ENCODE measurements around the gene FHIT. TPM values are rescaled to one million over a fixed set of nuclear protein-coding genes. Genes with fewer than 3 reads are reported as not detected.

The FHIT gene
- total RNA-seq, 1 donor from 2014 or later: 23.8 TPM

- Mint-ChIP-seq H3K4me3 (no peak overlapping the region), H3K9me3 (peaks cover 18% of the 10 kb centered on the region), H3K27ac (no peak overlapping the region), H3K4me1 (peaks cover 2% of the 10 kb centered on the region), H3K27me3 (no peaks in the 10 kb centered on the region), H3K36me3 (ENCODE audit: low read depth) (no peaks in the 10 kb centered on the region)
- DNase-seq: no peak
- intact Hi-C loops (cut with micrococcal nuclease): no loop called here
Measured at GRCh38 chr3:60669636-60670035, 581.6 kb downstream of the FHIT start.

DNA sequence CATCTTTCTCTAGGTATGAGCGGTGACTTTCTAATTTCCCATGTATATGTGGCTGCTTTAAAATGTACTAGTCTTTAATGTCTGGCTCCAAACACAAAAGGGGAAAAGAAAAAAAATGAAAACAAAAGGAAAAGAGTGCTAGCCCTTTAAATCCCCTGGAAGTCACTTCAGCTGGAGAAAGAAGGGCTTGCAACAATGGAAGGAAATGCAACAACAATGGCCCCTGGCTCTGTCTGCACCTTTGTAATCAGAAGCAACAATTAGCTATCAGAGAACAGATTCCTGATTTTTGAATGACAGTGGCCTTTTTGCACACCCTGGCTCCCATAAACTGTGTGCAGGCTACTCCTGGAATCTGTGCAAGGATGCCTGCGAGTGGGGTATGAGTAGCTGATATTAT, 591.2 kb downstream of the FHIT start:
- Mint-ChIP-seq H3K4me3 (no peak overlapping the region), H3K27me3 (no peaks in the 10 kb centered on the region), H3K4me1 (no peaks in the 10 kb centered on the region), H3K27ac (no peak overlapping the region), H3K9me3 (peaks cover 4% of the 10 kb centered on the region), H3K36me3 (ENCODE audit: low read depth) (no peaks in the 10 kb centered on the region)
- DNase-seq: no peak
- intact Hi-C loops (cut with micrococcal nuclease): no loop called here

GRCh38 chr3:60659098-60659497, 592.2 kb downstream of the FHIT start:
- H3K4me3 Mint-ChIP-seq: no peak overlapping the region
- H3K27ac Mint-ChIP-seq: no peak overlapping the region
- no peaks in the 10 kb centered on the region for H3K4me1 Mint-ChIP-seq
- no peaks in the 10 kb centered on the region for H3K27me3 Mint-ChIP-seq
- H3K9me3 Mint-ChIP-seq: peaks cover 4% of the 10 kb centered on the region
- no peaks in the 10 kb centered on the region for H3K36me3 Mint-ChIP-seq (ENCODE audit: low read depth)
- no peak for DNase-seq
- intact Hi-C loops (cut with micrococcal nuclease): no loop called here

- intact Hi-C loops (cut with micrococcal nuclease): no loop called here
- H3K27ac Mint-ChIP-seq: no peak overlapping the region
Measured at GRCh38 chr3:60657972-60658371, 593.3 kb downstream of the FHIT start.

GRCh38 chr3:60652829-60653228, 598.4 kb downstream of the FHIT start:
- DNase-seq: no peak
- Mint-ChIP-seq H3K27me3 (no peaks in the 10 kb centered on the region), H3K27ac (no peak overlapping the region), H3K9me3 (no peaks in the 10 kb centered on the region), H3K36me3 (ENCODE audit: low read depth) (no peaks in the 10 kb centered on the region), H3K4me3 (no peak overlapping the region), H3K4me1 (peaks cover 2% of the 10 kb centered on the region)
- intact Hi-C loops (cut with micrococcal nuclease): no loop called here

More at GRCh38 chr3:60657972-60658371, 593.3 kb downstream of the FHIT start:
- no peak for DNase-seq
- Mint-ChIP-seq H3K4me1 (no peaks in the 10 kb centered on the region), H3K36me3 (ENCODE audit: low read depth) (no peaks in the 10 kb centered on the region), H3K4me3 (no peak overlapping the region), H3K9me3 (peaks cover 4% of the 10 kb centered on the region), H3K27me3 (no peaks in the 10 kb centered on the region)

GRCh38 chr3:60651799-60652198, 599.5 kb downstream of the FHIT start:
- intact Hi-C loops (cut with micrococcal nuclease): no loop called here
- DNase-seq: no peak
- Mint-ChIP-seq H3K4me1 (peaks cover 2% of the 10 kb centered on the region), H3K4me3 (no peak overlapping the region), H3K27ac (no peak overlapping the region), H3K9me3 (no peaks in the 10 kb centered on the region), H3K27me3 (no peaks in the 10 kb centered on the region), H3K36me3 (ENCODE audit: low read depth) (no peaks in the 10 kb centered on the region)

DNA sequence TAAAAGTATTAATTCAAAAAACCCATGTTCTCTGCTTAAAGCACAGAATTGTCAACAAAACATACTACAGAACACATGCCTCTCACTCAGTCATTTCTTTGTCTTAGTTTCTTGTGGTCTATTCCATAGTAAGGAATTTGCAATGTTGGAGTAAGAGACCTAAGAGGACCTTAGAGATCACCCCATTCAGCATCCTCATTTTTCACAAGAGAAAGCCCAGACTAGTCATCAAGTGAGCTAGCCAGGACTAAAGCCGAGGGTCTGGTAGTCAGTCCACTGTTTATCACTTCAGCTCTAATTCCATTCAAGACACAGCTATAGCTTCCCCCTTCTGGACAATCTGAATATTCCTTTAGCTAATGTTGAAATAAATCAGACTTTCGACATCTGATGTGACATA, 601.1 kb downstream of the FHIT start:
- no peaks in the 10 kb centered on the region for H3K9me3 Mint-ChIP-seq
- no peaks in the 10 kb centered on the region for H3K36me3 Mint-ChIP-seq (ENCODE audit: low read depth)
- no peak for DNase-seq
- intact Hi-C loops (cut with micrococcal nuclease): no loop called here
- peaks cover 2% of the 10 kb centered on the region for H3K4me1 Mint-ChIP-seq
- no peak overlapping the region for H3K27ac Mint-ChIP-seq
- H3K27me3 Mint-ChIP-seq: no peaks in the 10 kb centered on the region
- no peak overlapping the region for H3K4me3 Mint-ChIP-seq

- DNase-seq: no peak
- no peak overlapping the region for H3K27ac Mint-ChIP-seq
- H3K4me3 Mint-ChIP-seq: no peak overlapping the region
- no peaks in the 10 kb centered on the region for H3K27me3 Mint-ChIP-seq
- no peaks in the 10 kb centered on the region for H3K36me3 Mint-ChIP-seq (ENCODE audit: low read depth)
- H3K4me1 Mint-ChIP-seq: no peaks in the 10 kb centered on the region
- H3K9me3 Mint-ChIP-seq: no peaks in the 10 kb centered on the region
- intact Hi-C loops (cut with micrococcal nuclease): no loop called here
Measured at GRCh38 chr3:60645801-60646200, 605.5 kb downstream of the FHIT start.

- DNase-seq: no peak
- no peaks in the 10 kb centered on the region for H3K36me3 Mint-ChIP-seq (ENCODE audit: low read depth)
- no peaks in the 10 kb centered on the region for H3K9me3 Mint-ChIP-seq
- intact Hi-C loops (cut with micrococcal nuclease): no loop called here
- no peak overlapping the region for H3K27ac Mint-ChIP-seq
- H3K27me3 Mint-ChIP-seq: no peaks in the 10 kb centered on the region
- no peaks in the 10 kb centered on the region for H3K4me1 Mint-ChIP-seq
- H3K4me3 Mint-ChIP-seq: no peak overlapping the region
Measured at GRCh38 chr3:60643831-60644230, 607.4 kb downstream of the FHIT start.

DNA sequence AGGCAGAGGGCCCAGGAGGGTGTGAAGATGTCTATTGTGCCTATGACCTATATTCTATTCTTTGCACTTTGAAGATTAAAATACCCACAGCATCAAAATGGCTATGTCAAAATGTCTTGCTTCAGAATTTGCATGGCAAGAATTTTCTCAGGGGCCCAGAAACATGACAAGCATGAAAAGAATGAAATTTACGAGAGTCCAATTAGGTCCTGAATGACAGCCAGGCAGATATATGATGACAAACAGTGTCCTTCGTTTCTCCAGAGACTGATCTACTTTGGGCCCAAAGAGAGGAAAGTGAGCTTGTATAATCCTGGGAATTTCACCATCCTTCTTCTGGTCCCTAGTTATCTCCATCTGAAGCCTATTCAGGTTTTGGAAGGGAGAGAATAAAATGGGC, 609.9 kb downstream of the FHIT start:
- intact Hi-C loops (cut with micrococcal nuclease): no loop called here
- H3K27me3 Mint-ChIP-seq: no peaks in the 10 kb centered on the region
- H3K36me3 Mint-ChIP-seq (ENCODE audit: low read depth): no peaks in the 10 kb centered on the region
- H3K4me3 Mint-ChIP-seq: no peak overlapping the region
- H3K9me3 Mint-ChIP-seq: no peaks in the 10 kb centered on the region
- no peak overlapping the region for H3K27ac Mint-ChIP-seq
- H3K4me1 Mint-ChIP-seq: no peaks in the 10 kb centered on the region
- no peak for DNase-seq

DNA sequence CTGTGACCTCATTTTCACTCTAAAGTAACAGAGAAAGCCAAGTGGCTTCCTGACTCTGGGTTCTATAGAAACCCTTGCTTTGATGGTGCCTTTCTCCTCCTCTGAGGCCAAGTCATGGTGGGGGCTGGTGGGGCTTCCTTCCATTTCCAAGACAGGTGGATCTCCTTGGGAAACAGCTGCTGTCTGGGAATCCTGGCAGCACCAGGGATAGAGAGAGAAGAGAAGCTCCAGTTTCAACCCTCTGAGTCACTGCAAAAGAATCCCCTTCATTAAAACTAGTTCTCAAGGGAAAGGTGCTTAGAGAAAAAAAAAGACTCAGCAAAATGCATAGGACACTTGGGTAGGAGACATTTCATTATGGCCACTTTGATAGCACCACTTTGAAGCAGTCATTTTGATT, 614.4 kb downstream of the FHIT start:
- intact Hi-C loops (cut with micrococcal nuclease): no loop called here
- H3K27me3 Mint-ChIP-seq: no peaks in the 10 kb centered on the region
- H3K4me3 Mint-ChIP-seq: no peak overlapping the region
- no peak overlapping the region for H3K27ac Mint-ChIP-seq
- H3K4me1 Mint-ChIP-seq: no peaks in the 10 kb centered on the region
- peaks cover under 1% of the 10 kb centered on the region for H3K9me3 Mint-ChIP-seq
- H3K36me3 Mint-ChIP-seq (ENCODE audit: low read depth): no peaks in the 10 kb centered on the region
- DNase-seq: no peak

DNA sequence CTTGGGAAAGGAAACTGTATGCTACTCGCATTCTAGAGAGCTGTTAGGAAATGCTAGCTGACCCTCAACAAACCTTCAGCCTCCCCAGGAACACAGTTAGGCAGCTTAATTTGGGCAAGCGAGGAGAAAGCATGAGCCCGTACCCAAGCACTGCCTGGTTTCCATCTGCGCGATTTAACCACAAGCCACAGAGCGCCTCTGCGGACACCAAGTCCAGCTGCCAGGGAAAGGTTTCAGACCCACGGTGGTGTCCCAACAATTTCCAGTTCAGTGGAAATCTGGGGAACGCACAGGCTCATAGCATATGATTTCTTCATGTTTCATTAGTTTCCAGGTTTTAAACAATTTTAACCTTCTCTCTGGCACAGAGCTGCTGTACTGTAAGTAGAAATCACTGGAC, 617.6 kb downstream of the FHIT start:
- H3K36me3 Mint-ChIP-seq (ENCODE audit: low read depth): no peaks in the 10 kb centered on the region

GRCh38 chr3:60631509-60631908, 619.7 kb downstream of the FHIT start:
- no peak overlapping the region for H3K4me3 Mint-ChIP-seq
- no peaks in the 10 kb centered on the region for H3K4me1 Mint-ChIP-seq
- no peaks in the 10 kb centered on the region for H3K36me3 Mint-ChIP-seq (ENCODE audit: low read depth)
- no peaks in the 10 kb centered on the region for H3K27me3 Mint-ChIP-seq
- intact Hi-C loops (cut with micrococcal nuclease): no loop called here
- H3K27ac Mint-ChIP-seq: no peak overlapping the region
- peaks cover 7% of the 10 kb centered on the region for H3K9me3 Mint-ChIP-seq
- no peak for DNase-seq

More for the DNA sequence above, 617.6 kb downstream of the FHIT start:
- Mint-ChIP-seq H3K27me3 (no peaks in the 10 kb centered on the region), H3K27ac (no peak overlapping the region), H3K9me3 (peaks cover 7% of the 10 kb centered on the region), H3K4me3 (no peak overlapping the region), H3K4me1 (no peaks in the 10 kb centered on the region)
- intact Hi-C loops (cut with micrococcal nuclease): no loop called here
- DNase-seq: no peak

DNA sequence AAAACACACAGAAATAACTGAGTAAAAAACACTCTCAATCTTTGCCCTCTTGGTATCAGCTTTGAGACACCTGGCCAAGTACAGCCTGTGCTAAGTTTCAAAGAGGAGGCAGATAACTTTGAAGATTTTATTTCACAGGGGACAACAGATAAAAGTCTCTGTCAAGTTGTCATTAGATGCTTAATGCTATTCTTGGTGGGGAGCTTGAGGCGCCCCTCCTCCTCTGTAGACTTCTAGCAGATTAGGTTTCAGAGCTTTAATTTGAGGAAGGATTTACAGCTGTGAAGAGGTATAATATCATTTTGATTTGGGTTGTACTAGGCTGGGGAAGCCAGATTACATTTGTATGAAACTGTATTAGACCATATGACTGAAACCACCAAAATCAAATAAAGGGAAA, 620.3 kb downstream of the FHIT start:
- Mint-ChIP-seq H3K4me1 (no peaks in the 10 kb centered on the region), H3K27me3 (no peaks in the 10 kb centered on the region), H3K36me3 (ENCODE audit: low read depth) (no peaks in the 10 kb centered on the region), H3K9me3 (peaks cover 7% of the 10 kb centered on the region), H3K27ac (no peak overlapping the region), H3K4me3 (no peak overlapping the region)
- DNase-seq: no peak
- intact Hi-C loops (cut with micrococcal nuclease): no loop called here

DNA sequence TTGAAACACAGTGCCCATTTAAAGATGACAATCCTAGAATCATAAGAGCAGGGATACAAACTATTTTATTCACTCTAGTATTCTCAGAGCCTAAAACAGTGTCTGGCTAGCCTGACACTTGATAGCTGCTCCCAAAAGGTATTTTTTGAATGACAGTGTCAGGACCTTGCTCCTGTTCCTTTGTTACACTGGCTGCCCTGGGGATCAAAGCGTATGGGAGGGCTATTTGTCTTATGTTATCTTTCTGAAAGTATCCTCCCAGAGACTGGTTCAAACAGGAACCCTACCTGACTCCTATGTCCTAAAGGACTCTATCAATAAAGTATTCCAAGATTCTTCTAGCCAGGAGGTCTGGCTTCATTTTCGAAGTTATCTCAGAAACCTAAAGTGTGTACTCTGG, 621.4 kb downstream of the FHIT start:
- DNase-seq: no peak
- Mint-ChIP-seq H3K4me3 (no peak overlapping the region), H3K9me3 (peaks cover 7% of the 10 kb centered on the region), H3K36me3 (ENCODE audit: low read depth) (no peaks in the 10 kb centered on the region), H3K4me1 (no peaks in the 10 kb centered on the region), H3K27me3 (no peaks in the 10 kb centered on the region), H3K27ac (no peak overlapping the region)
- intact Hi-C loops (cut with micrococcal nuclease): no loop called here
